Mammary epithelial cell (primary cell): ENCODE results near the gene ZBTB44.
"Not testable (repeated sequence)": the region's sequence is repeated elsewhere in the genome, so short reads cannot be mapped to it uniquely, and the experiment has no call there.

Experiments used
- EZH2 ChIP-seq: IDR thresholded peaks from 2 replicates; pipeline ENCODE4 v1.6.1; 2012; ENCODE audit warnings: low read length, inconsistent platforms, borderline replicate concordance
- TF ChIP-seq, protein P1 (sequence below), 2 donors: IDR thresholded peaks in 1 of 2; conservative IDR thresholded peaks in 1 of 2; 2 replicates each; pipeline ENCODE4 v1.5.1; 2011 to 2012; ENCODE audit warnings: inconsistent platforms in 2 of 2, low read length in 2 of 2, mild to moderate bottlenecking in 2 of 2, control low read depth in 1 of 2, low read depth in 1 of 2; ENCODE audit not compliant: insufficient read depth in 1 of 2; ENCODE audit errors: extremely low read depth in 1 of 2

GRCh38 chr11:130245375-130245774 is 69.3 kb downstream of the ZBTB44 start:
- TF ChIP-seq, protein P1, sequence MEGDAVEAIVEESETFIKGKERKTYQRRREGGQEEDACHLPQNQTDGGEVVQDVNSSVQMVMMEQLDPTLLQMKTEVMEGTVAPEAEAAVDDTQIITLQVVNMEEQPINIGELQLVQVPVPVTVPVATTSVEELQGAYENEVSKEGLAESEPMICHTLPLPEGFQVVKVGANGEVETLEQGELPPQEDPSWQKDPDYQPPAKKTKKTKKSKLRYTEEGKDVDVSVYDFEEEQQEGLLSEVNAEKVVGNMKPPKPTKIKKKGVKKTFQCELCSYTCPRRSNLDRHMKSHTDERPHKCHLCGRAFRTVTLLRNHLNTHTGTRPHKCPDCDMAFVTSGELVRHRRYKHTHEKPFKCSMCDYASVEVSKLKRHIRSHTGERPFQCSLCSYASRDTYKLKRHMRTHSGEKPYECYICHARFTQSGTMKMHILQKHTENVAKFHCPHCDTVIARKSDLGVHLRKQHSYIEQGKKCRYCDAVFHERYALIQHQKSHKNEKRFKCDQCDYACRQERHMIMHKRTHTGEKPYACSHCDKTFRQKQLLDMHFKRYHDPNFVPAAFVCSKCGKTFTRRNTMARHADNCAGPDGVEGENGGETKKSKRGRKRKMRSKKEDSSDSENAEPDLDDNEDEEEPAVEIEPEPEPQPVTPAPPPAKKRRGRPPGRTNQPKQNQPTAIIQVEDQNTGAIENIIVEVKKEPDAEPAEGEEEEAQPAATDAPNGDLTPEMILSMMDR (conservative IDR thresholded peaks at IDR 0.05 in 1 of 2, IDR thresholded peaks at IDR 0.05 in 1 of 2; ENCODE audit: extremely low read depth in 1 of 2, insufficient read depth in 1 of 2, low read depth in 1 of 2, low read length in 2 of 2) = not testable (repeated sequence)
- not testable (repeated sequence) for TF ChIP-seq EZH2
